SJSA1 (cell line): ENCODE measurements around the gene SOX10. TPM values are rescaled to one million over a fixed set of nuclear protein-coding genes. Genes with fewer than 3 reads are reported as not detected.
"Not testable (repeated sequence)": the region's sequence is repeated elsewhere in the genome, so short reads cannot be mapped to it uniquely, and the experiment has no call there.

Experiments used
- DNase-seq, 2 experiments: peaks; one replicate each; pipeline ENCODE4 v3.0.0-alpha.2; 2015 to 2020; ENCODE audit warnings: low spot score in 2 of 2, low read depth in 1 of 2
- H3K27ac ChIP-seq: fragments of 250-450 bp; sonication (Bioruptor Pico); 2 replicates; pipeline ENCODE4 v1.5.1; 2020; ENCODE audit warnings: mild to moderate bottlenecking, moderate library complexity
- H3K27me3 ChIP-seq: fragments of 250-450 bp; sonication (Bioruptor Pico); replicated peaks from 2 replicates; pipeline ENCODE4 v1.5.1; 2020; ENCODE audit warnings: mild to moderate bottlenecking, moderate library complexity
- H3K36me3 ChIP-seq: fragments of 250-450 bp; sonication (Bioruptor Pico); 2 replicates; pipeline ENCODE4 v1.5.1; 2020; ENCODE audit warnings: mild to moderate bottlenecking
- H3K4me1 ChIP-seq: fragments of 250-450 bp; sonication (Bioruptor Pico); replicated peaks from 2 replicates; pipeline ENCODE4 v1.6.1; 2021; ENCODE audit warnings: mild to moderate bottlenecking
- H3K4me3 ChIP-seq: fragments of 250-450 bp; sonication (Bioruptor Pico); 2 replicates; pipeline ENCODE4 v1.5.1; 2020; ENCODE audit warnings: mild to moderate bottlenecking
- H3K9me3 ChIP-seq: fragments of 250-450 bp; sonication (Bioruptor Pico); replicated peaks from 2 replicates; pipeline ENCODE4 v1.5.1; 2020; ENCODE audit warnings: mild to moderate bottlenecking
- total RNA-seq: library from RNA; depleted of rRNA; stranded (reverse); fragments of >200 nt; shearing (Covaris generic); gene quantifications from 2 replicates; pipeline ENCODE4 v1.2.3, GENCODE V29; 2014

SOX10 gene
- total RNA-seq, 1 experiment from 2014 or later: not detected

DNA sequence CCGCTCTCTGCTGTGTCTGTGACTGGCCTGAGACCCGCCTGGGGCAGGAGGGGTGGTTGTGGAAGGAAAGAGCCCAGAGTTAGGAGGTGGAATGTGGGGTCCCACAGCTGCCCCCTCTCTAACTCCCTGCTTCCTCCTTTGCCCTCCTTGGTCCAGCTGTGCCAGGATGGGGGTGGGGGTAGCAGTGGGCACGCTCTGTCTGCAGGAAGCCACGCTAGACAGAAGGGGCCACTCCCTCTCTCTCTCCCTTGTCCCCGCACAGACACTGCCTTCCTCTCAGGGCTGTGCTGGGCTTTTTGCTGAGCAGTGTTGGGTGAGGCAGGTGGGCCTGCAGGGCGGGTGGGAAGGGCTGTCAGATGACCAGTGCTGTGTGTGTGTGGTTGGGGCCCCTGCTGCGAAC, 2.0 kb upstream of the SOX10 start:
- no peaks in the 10 kb centered on the region for H3K36me3 ChIP-seq
- no peaks in the 10 kb centered on the region for H3K27me3 ChIP-seq

DNA sequence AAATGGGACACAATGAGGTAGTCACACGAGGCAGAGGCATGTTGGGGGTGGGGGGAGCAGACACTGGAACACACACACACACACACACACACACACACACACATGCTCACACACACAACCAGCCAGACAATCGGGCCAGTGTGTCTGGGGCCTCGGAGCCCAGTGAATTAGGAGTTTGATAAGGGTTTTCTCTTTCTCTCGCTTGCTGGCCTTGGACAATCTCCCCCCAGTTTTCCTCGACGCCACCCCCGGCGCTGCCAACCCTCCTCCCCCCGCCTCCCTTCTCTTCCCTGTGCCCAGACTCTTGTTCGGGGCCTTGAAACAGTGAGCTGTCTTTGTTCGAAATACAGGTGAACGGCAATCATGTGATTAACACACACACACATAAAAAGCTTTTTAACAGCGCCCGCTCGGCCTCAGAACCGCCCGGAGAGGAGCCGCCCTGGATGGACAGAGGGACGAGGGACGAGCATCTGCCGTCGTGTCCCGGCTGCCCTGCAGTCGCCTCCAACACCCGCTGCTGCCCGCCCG, 1.5 kb upstream of the SOX10 start:
- no peaks in the 10 kb centered on the region for H3K27me3 ChIP-seq
- H3K9me3 ChIP-seq: no peaks in the 10 kb centered on the region
- no peak for DNase-seq
- no peak overlapping the region for H3K27ac ChIP-seq
- no peaks in the 10 kb centered on the region for H3K36me3 ChIP-seq
- H3K4me1 ChIP-seq: no peaks in the 10 kb centered on the region
- H3K4me3 ChIP-seq: no peak overlapping the region

More for the DNA sequence above, 2.0 kb upstream of the SOX10 start:
- no peak overlapping the region for H3K27ac ChIP-seq
- no peaks in the 10 kb centered on the region for H3K4me1 ChIP-seq
- no peaks in the 10 kb centered on the region for H3K9me3 ChIP-seq
- H3K4me3 ChIP-seq: no peak overlapping the region
- DNase-seq: no peak

DNA sequence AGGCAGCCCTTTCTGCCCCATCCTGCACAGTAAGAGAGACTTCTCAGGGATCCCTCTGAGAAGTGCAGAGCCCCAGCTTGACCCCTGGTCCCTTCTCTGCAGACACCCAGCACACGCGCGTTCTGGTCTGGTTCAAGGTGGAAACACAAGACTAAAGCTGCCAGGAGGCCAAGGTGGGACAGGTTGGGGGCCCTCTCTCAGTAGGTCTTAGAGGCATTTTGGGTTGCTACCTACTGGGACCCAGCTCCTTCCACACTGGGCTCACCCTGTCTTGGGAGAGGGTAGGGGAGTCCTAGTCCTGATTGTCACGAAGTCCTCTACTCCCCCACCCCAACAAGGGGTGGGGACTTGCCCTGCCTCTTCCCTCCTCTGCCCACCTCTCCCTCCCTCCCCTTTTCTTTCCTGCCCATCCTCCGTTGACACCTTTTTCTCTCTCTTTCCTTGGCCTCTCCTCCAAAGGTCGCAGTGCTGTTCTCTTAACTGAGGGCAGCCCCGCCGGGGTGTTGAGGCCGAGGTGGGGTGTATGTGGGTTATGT, 763 bp upstream of the SOX10 start:
- H3K4me1 ChIP-seq: no peaks in the 10 kb centered on the region
- H3K9me3 ChIP-seq: no peaks in the 10 kb centered on the region
- DNase-seq: no peak
- no peak overlapping the region for H3K4me3 ChIP-seq
- H3K36me3 ChIP-seq: no peaks in the 10 kb centered on the region
- H3K27me3 ChIP-seq: no peaks in the 10 kb centered on the region
- no peak overlapping the region for H3K27ac ChIP-seq

DNA sequence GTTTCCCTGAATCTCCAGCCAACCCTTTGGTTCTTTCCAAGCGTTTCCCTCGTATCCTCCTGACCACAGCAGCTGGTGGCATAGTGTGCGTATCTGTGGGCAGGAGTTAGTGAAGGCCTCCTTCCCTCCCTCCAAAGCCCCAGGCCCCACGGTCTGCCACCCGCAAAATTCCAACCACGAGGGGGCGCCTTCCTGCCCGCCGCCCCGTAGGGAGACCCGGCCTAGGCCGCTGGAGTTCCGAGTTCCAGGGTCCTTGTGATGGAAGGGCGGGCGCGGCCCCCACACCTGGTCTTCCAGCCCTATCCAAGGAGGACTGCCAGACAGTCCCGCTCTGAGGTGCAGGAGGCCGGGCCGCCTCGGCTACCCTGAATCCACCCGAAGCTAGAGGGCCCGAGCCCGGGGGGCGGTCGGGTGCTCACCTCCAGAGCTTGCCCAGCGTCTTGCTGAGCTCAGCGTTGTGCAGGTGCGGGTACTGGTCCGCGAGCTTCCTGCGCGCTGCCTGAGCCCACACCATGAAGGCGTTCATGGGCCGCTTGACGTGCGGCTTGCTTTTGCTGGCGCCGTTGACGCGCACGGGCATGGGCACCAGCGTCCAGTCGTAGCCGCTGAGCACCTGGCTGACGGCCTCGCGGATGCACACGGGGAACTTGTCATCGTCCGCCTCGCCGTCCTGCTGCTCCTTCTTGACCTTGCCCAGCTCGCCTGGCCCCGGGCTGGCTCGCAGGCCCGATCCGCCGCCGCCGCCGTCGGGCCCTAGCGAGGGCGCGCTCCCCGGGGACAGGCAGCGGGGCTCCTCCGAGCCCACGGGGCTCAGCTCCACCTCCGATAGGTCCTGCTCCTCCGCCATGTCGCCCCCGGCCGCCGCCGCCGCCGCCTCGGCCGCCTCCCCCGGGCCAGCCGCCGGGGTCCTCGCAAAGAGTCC, 1.2 kb downstream of the SOX10 start:
- no peaks in the 10 kb centered on the region for H3K9me3 ChIP-seq
- H3K4me3 ChIP-seq: no peak overlapping the region
- H3K27ac ChIP-seq: no peak overlapping the region
- no peaks in the 10 kb centered on the region for H3K36me3 ChIP-seq
- H3K4me1 ChIP-seq: no peaks in the 10 kb centered on the region
- no peak for DNase-seq
- no peaks in the 10 kb centered on the region for H3K27me3 ChIP-seq

DNA sequence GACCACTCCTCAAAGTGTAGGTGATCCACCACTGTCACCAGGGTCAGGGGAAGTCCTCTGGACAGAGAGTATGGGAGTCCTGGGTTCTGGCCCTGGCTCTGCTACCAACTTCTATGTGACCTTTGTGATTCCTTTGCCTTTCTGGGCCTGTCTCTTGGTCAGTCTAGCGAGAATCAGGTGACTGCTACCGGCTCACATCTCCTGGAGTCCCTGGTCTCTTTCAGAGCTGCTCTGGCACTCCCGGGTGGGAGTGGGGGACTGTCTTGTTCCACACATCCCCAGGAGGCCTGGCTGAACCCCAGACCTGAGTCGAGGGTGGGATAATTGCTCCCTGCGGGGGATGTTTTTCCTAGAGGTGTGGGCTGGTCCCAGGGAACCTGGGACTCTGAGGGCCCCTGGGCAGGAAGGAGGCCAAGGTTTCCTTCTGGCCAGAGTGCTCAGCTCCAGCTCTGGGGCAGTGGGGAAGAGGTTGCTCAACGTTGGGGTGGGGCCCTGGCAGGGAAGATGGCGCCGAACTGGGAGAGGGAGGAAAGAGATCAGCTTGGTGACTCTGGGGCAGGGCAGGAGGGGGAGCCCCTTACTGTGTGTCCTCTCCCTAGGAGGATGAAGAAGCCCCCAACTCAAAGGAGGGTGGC, 2.1 kb downstream of the SOX10 start:
- H3K27me3 ChIP-seq: no peaks in the 10 kb centered on the region
- no peaks in the 10 kb centered on the region for H3K9me3 ChIP-seq
- no peak overlapping the region for H3K27ac ChIP-seq
- H3K4me1 ChIP-seq: no peaks in the 10 kb centered on the region
- H3K36me3 ChIP-seq: no peaks in the 10 kb centered on the region
- DNase-seq: no peak
- H3K4me3 ChIP-seq: no peak overlapping the region

DNA sequence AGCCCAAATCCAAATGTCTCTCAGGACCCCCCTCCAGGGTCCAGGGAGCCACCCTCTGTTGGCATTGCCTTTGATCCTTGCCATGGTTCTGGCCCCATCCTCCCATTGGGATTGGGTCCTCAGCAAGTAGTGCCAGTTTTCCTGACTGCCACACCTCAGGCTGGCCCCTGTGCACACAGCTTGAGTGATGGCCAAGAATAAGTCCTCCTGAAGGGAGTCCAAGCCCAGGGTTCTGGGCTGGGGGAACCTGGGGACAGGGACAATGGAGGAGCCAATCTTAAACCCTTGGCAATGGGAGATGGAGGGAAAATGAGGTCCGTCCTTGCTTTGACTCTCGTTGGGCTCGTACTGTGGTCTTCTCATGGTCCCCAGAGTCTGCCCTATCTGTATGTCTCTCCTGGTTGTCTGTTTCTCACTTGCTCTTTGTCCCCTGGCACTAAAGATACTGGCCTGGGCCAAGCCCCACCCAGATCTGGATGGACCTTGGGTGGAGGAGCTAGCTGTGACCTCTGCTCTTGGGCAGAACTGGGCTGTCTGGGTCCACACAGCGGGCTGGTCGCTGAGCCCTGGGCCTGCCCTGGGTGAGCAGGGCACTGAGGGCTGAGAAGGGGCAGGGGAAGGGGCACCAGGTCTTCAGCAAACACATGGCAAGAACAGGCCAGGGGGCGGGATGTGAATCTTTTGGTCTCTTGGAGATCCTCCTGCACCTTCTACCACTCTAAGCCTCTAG, 2.9 kb downstream of the SOX10 start:
- Histone ChIP-seq H3K27me3 (no peaks in the 10 kb centered on the region), H3K36me3 (no peaks in the 10 kb centered on the region), H3K4me1 (no peaks in the 10 kb centered on the region), H3K27ac (no peak overlapping the region), H3K9me3 (no peaks in the 10 kb centered on the region), H3K4me3 (no peak overlapping the region)
- DNase-seq: no peak

DNA sequence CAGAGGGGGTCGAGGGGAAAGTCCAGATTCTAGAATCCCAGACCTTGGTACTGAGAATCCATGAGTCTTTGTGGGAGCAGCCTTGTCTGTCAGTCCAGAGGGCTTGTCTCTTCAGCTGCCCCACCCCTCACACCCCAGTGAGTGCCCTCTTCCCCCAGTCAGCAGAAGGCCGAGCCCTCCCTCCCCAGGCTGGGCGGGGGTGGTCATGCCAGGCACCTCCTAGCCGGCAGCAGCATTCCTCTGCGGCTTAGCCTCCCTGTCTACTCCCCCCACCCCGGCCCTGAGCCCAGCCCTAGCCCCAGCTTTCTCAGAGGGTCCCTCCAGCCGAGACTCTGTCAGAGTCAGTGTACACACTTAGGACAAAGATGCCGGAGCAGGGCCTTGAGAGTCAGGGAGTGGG, 4.6 kb downstream of the SOX10 start:
- Histone ChIP-seq H3K4me3 (no peak overlapping the region), H3K9me3 (no peaks in the 10 kb centered on the region), H3K36me3 (no peaks in the 10 kb centered on the region), H3K4me1 (no peaks in the 10 kb centered on the region), H3K27ac (no peak overlapping the region), H3K27me3 (no peaks in the 10 kb centered on the region)
- DNase-seq: no peak

DNA sequence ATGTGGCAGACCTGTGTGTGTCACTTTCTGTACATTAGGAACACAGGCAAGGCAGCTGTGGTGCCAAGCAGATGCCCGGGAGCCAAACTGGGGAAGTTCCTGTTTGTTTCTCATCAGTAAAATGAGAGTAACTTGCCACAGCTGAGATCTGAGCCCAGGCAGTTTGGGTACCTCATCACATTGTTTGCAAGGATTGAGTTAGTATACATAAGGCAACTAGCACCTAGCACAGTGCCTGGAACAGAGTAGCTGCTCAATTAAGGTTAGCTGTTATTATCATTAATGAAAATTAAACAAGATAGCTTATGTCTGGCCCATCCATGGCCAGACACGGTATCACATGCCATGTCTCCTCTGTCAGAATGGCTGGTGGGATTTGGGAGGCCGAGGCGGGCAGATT, 7.8 kb downstream of the SOX10 start:
- Histone ChIP-seq H3K27ac (no peak overlapping the region), H3K9me3 (no peaks in the 10 kb centered on the region), H3K4me1 (no peaks in the 10 kb centered on the region), H3K36me3 (no peaks in the 10 kb centered on the region; the same call in 1 of the 2 replicates), H3K27me3 (no peaks in the 10 kb centered on the region), H3K4me3 (no peak overlapping the region)
- no peak for DNase-seq

DNA sequence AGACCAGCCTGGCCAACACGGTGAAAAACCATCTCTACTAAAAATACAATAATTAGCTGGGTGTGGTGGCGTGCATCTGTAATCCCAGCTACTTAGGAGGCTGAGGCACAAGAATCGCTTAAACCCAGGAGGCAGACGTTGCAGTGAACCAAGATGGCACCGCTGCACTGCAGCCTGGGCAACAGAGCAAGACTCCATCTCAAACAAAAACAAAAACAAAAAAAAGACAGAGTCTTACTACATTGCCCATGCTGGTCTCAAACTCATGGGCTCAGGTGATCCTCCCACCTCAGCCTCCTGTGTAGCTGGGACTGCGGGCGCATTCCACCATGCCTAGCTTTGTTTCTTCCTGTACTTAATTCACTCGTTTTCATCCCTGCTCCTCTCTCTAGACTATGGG, 8.3 kb downstream of the SOX10 start:
- not testable (repeated sequence) for H3K9me3 ChIP-seq, H3K4me1 ChIP-seq, H3K4me3 ChIP-seq, H3K27ac ChIP-seq, DNase-seq, H3K27me3 ChIP-seq, H3K36me3 ChIP-seq

DNA sequence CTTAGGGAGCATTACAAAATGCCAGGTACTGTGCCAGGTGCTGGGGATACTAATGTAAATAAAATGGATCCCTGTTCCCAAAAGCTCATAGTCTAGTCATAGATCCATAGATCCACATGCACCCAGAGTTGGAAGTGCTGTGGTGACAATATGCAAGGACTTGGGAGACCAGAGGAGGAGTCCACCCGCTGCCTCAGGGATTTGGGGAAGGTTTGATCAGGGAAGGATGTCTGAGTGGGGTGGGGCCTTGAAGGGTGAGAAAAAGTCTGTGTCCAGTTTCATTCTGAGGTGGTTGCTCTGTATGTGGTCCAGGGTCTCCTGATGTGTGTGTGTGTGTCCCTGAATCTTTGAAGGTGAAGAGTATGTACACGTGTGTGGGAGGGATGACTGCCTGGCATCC, 9.2 kb downstream of the SOX10 start:
- Histone ChIP-seq H3K9me3 (no peaks in the 10 kb centered on the region), H3K36me3 (no peaks in the 10 kb centered on the region; the same call in 1 of the 2 replicates), H3K4me1 (no peaks in the 10 kb centered on the region), H3K27me3 (no peaks in the 10 kb centered on the region), H3K27ac (no peak overlapping the region), H3K4me3 (no peak overlapping the region)
- no peak for DNase-seq

DNA sequence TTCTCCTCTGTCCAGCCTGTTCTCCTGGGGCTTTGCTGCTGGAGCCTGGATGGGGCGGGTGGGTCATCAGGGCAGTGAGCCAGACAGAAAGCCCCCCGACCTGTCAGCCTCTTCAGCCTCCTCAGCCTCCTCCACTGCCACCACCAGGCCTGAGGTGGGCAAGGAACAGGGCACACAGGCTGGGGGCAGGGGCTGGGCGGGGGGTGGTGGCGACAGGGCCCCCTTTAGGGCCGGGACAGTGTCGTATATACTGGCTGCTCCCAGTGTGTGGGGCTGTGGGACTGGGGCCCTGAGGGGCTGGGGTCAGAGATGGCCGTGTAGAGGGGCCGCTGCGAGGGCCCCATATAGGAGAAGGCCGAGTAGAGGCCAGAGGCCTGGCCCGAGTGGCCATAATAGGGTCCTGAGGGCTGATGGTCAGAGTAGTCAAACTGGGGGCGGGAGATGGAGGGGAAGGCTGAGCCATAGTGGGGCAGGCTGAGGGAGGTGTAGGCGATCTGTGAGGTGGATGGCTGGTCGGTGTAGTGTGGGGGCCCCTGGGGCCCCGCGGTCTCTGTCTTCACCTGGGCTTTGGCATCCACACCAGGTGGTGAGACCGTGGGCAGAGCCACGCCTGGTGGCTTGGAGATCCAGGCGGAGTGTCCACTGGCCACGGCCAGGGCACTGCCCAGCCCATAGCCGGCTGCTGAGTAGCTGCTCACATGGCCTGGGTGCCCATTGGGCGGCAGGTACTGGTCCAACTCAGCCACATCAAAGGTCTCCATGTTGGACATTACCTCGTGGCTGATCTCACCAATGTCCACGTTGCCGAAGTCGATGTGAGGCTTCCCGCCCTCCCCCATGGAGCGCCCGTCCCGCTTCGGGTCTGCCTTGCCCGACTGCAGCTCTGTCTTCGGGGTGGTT, 10.8 kb downstream of the SOX10 start:
- Histone ChIP-seq H3K27ac (no peak overlapping the region), H3K27me3 (no peaks in the 10 kb centered on the region), H3K4me3 (no peak overlapping the region), H3K36me3 (peaks cover 4% of the 10 kb centered on the region), H3K9me3 (no peaks in the 10 kb centered on the region), H3K4me1 (no peaks in the 10 kb centered on the region)
- DNase-seq: no peak

DNA sequence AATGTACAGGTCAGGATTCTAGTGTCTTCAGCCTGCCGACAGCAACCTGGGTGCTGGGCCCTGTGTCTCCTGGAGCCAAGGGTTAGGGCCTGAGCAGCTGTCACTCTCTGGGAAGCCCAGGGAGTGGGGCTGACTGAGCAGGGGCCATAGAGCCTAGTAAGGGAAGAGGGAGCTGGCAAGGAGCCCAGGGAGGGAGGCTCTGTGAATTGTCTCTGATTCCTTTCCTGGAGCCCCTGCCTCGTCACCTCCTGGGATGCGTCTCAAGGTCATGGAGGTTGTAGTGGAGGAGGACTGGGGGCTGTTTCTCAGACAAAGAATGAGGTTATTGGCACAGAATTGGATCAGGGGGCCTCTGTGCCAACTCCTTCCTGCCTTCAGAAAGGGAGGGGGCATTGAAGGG, 11.8 kb downstream of the SOX10 start:
- Histone ChIP-seq H3K36me3 (peaks cover 14% of the 10 kb centered on the region), H3K9me3 (no peaks in the 10 kb centered on the region), H3K27me3 (no peaks in the 10 kb centered on the region), H3K4me1 (no peaks in the 10 kb centered on the region), H3K27ac (no peak overlapping the region), H3K4me3 (no peak overlapping the region)
- no peak for DNase-seq
